Psoas muscle (tissue), 8 donors: Measurements from ENCODE around the gene SYT2. TPM values are rescaled to one million over a fixed set of nuclear protein-coding genes. Genes with fewer than 3 reads are reported as not detected.
"Not testable (repeated sequence)": the region's sequence is repeated elsewhere in the genome, so short reads cannot be mapped to it uniquely, and the experiment has no call there.

Experiments used
- ATAC-seq, 4 donors: fragments of 200-7000 bp; cut with Tn5 transposase; one replicate each; pipeline ENCODE4 v1.9.1; 2020; ENCODE audit warnings: moderate library complexity in 3 of 4, mild to moderate bottlenecking in 2 of 4
- DNase-seq, 2 donors: peaks; one replicate each; pipeline ENCODE4 v3.0.0-alpha.2; 2020
- H3K27ac ChIP-seq: fragments of 200-600 bp; one replicate; pipeline ENCODE4 v1.8.0; 2022
- H3K27me3 ChIP-seq, 3 donors: fragments of 200-600 bp in 1 of 3; one replicate each; pipeline versions ENCODE4 v1.6.1 to v1.8.0; 2013 to 2022; ENCODE audit warnings: low read length in 2 of 3, mild to moderate bottlenecking in 2 of 3, moderate library complexity in 1 of 3; ENCODE audit not compliant: insufficient read depth in 3 of 3
- H3K36me3 ChIP-seq, 2 donors: fragments of 200-600 bp in 1 of 2; one replicate each; pipeline versions ENCODE4 v1.6.1 to v1.8.0; 2013 to 2022; ENCODE audit warnings: low read depth in 1 of 2, mild to moderate bottlenecking in 1 of 2, moderate library complexity in 1 of 2; ENCODE audit not compliant: insufficient read depth in 1 of 2
- H3K4me1 ChIP-seq: fragments of 200-600 bp; one replicate; pipeline ENCODE4 v1.8.0; 2022
- H3K4me3 ChIP-seq: fragments of 200-600 bp; one replicate; pipeline ENCODE4 v1.8.0; 2022; ENCODE audit warnings: mild to moderate bottlenecking
- H3K9me3 ChIP-seq: fragments of 200-600 bp; one replicate; pipeline ENCODE4 v1.8.0; 2022
- whole genome bisulfite sequencing, 3 donors: extraction: QIAGEN DNeasy Blood & Tissue Kit; methylation state at CpG; one replicate each; pipeline versions ENCODE4 v1.1.6 to v1.1.7; 2013; 5-methylcytosine and 5-hydroxymethylcytosine counted together
- intact Hi-C, 2 donors: fragments of 100-400 bp; cut with DNase I; formaldehyde crosslinking; loops; one replicate each; pipeline versions ENCODE4 v1.11.0 to v1.14.2; 2022
- polyA plus RNA-seq, 3 donors: library from polyadenylated mRNA; stranded (reverse); fragments of 200-250 nt; gene quantifications; one replicate each; pipeline ENCODE4 v1.2.3, GENCODE V29; 2013
- total RNA-seq, 4 donors: library from RNA; stranded (reverse); fragmentation: NEBNext Ultra II Directional in 2 of 4; extraction: Animal tissue kit (Norgen Biotek cat#: 25700) in 2 of 4; gene quantifications; one replicate each; pipeline versions ENCODE4 v1.2.1 to v1.2.4, GENCODE V29; 2021 to 2023
- TF ChIP-seq, protein P1 (sequence below): fragments of 200-600 bp; IDR thresholded peaks from one replicate; pipeline ENCODE4 v1.8.0; 2022; ENCODE audit warnings: antibody characterized with exemption
- donor health status: healthy with polysubstance abuse.
- donor health status: DM: no; HTN: no; CAD: no; lungs with moderate emphysema.
- donor health status: Bipolar disorder and iron deficiency.
- donor health status: healthy.
- donor health status: DM: yes; HTN: yes; CAD: no.
- donor health status: DM: no; HTN: no; CAD: no.
- donor health status: DM: no; HTN: no; CAD: no.
- donor health status: DM: yes; HTN: yes; CAD: no.

SYT2 gene
- total and polyA plus RNA-seq, 7 donors: 0.01 to 0.02 TPM; not detected in 5

DNA sequence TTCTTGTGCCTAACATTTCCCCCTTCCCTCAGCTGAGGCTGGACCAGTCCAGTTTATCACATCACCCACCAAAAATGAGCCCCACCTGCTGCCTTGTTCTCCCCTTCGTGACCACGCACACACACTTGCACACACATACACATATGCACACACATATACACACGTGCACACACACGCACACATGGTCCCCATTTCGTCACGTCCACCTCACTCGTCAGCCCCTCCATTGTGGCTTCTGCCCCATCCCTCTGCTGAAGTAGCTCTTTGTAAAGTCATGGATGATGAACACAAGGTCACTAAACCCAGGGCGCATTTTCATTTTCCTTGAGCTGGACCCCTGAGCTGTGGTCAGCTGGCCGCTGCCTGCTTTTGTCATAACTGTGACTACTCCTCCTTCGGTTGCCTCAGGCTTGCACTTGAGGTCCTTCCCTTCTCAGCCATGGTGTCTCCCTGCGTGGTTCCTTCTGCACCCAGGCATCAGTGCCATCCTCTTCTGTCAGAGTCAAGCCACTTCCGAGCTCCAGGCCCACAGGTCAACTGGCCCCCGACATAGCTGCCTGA lies 93.8 kb downstream of the SYT2 start:
- 92 to 94% (median 92%) methylated on average over 13 of the region's 13 CpGs for WGBS, 3 donors
- Histone ChIP-seq H3K36me3 (no peaks in the 10 kb centered on the region), H3K27me3 (no peaks in the 10 kb centered on the region), H3K27ac (peak overlapping the region; percentile 76), H3K4me3 (no peak overlapping the region), H3K4me1 (peaks cover 28% of the 10 kb centered on the region), H3K9me3 (no peaks in the 10 kb centered on the region)
- intact Hi-C loops: no loop called here
- ATAC-seq (no peak), DNase-seq (peak in 1 of 2 donors; percentile 30)
- TF ChIP-seq, protein P1, sequence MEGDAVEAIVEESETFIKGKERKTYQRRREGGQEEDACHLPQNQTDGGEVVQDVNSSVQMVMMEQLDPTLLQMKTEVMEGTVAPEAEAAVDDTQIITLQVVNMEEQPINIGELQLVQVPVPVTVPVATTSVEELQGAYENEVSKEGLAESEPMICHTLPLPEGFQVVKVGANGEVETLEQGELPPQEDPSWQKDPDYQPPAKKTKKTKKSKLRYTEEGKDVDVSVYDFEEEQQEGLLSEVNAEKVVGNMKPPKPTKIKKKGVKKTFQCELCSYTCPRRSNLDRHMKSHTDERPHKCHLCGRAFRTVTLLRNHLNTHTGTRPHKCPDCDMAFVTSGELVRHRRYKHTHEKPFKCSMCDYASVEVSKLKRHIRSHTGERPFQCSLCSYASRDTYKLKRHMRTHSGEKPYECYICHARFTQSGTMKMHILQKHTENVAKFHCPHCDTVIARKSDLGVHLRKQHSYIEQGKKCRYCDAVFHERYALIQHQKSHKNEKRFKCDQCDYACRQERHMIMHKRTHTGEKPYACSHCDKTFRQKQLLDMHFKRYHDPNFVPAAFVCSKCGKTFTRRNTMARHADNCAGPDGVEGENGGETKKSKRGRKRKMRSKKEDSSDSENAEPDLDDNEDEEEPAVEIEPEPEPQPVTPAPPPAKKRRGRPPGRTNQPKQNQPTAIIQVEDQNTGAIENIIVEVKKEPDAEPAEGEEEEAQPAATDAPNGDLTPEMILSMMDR: no peak

DNA sequence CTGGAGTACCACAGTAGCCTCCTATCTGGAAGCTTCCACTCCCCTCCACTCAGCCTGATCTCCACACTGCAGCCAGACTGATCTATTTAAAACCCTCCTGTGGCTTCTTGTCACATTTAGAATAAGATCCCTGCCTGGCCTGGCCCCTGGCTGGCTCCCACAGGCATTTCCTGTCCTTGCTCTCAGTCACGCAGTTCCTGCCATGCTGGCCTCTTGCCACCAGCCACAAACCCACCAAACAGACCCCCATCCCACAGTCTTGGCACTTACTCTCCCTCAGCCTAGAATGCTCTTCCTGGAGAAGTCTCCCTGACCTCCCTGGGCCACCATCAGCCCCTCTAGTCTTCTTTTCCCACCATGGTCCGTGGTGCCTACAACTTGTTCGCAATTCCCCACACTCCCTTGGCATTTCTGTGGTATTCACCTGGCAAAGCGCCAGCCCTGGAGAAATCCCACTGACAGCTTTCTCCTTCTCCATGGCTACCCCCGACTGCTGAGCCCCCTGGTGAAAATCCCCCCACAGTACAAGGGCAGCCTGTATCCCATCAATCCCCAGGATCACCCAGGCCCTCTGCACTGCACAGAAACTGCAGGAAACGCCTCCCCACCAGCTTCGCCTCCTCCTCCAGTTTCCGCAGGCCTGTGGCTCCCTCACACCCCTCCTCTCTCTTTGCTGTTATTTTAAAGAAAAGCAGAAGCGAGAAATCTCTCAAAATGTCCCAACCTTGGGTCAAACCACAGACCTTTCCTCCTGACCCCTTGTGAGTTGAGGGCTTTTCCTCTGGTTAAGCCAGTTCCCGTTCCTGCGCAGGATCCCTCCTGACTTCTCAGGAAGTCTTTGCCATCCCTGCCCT lies 94.5 kb downstream of the SYT2 start:
- DNase-seq: peak in 1 of 2 donors; percentile 69
- intact Hi-C loops: no loop called here
- peak; percentile 77 to 89 (median 79) for ATAC-seq

DNA sequence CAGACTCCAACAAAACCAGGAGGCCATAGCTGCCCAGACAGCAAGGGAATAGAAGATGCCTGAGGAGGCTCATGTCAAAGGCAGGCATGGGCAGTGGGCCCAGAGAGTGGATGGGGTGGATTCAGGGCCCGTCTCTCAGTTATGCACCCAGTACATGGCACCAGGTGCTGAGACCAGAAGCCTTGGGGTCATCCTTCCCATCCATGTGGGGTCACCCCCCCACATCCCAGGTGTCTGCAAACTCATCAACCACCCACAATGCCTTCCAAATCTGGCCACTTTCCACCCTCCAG lies 95.1 kb downstream of the SYT2 start:
- H3K36me3 ChIP-seq, H3K4me3 ChIP-seq, DNase-seq, intact Hi-C loops, H3K9me3 ChIP-seq, H3K27me3 ChIP-seq: not testable (repeated sequence)
- WGBS, 3 donors: 23 to 42% (median 29%) methylated on average over 1 of the region's 1 CpG
- Histone ChIP-seq H3K4me1 (peaks cover 28% of the 10 kb centered on the region), H3K27ac (peak overlapping the region; percentile 76)
- ATAC-seq: peak in 3 of 4 donors; percentile 7 to 39 (median 9)

More for the DNA sequence above, 94.5 kb downstream of the SYT2 start:
- H3K27ac ChIP-seq: peak overlapping the region; percentile 76
- H3K4me1 ChIP-seq: peaks cover 28% of the 10 kb centered on the region
- 44 to 57% (median 47%) methylated on average over 11 of the region's 11 CpGs for WGBS, 3 donors
- no peaks in the 10 kb centered on the region for H3K27me3 ChIP-seq
- H3K9me3 ChIP-seq: no peaks in the 10 kb centered on the region
- no peaks in the 10 kb centered on the region for H3K36me3 ChIP-seq
- H3K4me3 ChIP-seq: no peak overlapping the region
- TF ChIP-seq, protein P1: no peak

DNA sequence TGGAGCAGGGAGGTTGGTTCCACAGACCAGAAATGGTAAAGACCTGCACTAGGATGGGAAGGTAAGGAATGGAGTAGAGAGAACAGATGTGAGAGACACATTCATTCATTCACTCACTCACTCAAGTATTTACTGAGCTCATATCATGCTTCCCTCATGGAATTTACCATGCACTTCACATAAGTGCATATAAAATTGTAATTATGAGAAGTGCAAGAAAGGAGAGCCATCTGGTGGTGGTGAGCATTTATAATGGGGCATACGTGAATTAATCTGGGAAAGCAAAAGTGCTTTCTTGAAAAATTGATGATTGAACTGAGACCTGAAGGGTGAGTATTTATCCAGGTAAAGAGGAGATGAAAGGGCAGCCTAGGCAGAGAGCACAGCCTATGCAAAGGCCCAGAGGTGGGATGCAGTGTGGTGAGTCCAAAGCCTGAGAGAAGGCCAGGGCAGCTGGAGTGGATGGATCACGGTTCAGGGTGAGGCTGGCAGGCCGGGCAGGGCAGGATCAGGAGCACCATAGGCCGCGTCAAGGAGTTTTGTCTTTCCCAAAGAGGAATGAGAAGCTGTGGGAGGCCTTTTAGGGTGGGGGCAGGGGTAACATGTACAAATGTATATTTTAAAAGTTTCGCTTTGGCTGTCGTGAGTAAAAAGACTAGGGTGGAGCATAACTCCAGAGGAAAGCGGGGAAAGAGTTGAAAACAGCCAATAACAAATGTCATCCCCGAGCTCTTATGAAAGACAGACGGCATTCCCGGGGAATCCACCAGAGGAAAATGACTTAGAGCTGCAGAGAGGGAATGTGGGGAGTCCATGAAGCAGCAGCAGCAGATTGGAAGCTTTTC lies 95.7 kb downstream of the SYT2 start:
- Histone ChIP-seq H3K27ac (peak overlapping the region; percentile 76), H3K4me1 (peaks cover 28% of the 10 kb centered on the region)
- DNase-seq: peak in 1 of 2 donors; percentile 30
- H3K9me3 ChIP-seq, intact Hi-C loops, H3K27me3 ChIP-seq, H3K36me3 ChIP-seq, H3K4me3 ChIP-seq, ATAC-seq: not testable (repeated sequence)
- WGBS, 3 donors: 82 to 84% (median 84%) methylated on average over 11 of the region's 11 CpGs

DNA sequence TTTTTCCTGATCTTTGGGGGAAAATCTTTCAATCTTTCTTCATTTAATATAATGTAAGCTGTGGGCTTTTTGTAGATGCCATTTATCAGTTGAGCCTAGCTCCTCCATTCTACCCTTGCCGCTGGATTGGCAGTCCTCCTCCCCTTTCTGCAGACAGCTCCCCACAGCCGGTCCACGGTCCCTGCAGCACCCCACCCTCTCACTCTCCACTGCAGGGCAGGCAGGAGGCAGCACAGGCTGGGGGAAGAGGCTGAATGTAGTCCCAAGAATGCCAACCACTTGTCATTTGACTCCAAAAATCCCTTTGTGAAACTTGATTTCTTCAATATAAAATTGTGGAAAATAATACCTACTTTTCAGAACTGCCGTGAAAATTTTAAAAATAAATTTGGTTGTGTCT lies 96.7 kb downstream of the SYT2 start:
- no peaks in the 10 kb centered on the region for H3K27me3 ChIP-seq
- no peak for ATAC-seq

DNA sequence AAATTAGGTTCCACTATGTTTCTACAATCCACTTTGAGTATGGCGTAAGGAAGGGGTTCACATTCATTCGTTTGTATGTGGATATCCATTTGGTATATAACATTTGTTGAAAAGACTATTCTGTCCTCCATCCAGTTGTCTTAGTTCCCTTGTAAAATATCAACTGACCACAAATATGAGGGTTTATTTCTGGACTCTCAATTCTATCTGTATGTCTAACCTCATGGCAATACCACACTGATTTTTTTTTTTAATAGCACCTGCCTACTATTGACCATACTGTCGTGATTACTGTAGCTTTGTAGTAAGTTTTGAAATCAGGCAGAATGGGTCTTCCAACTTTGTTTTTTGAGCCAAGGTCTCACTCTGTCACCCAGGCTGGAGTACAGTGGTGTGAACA lies 98.2 kb downstream of the SYT2 start:
- WGBS, 3 donors: 96 to 99% (median 97%) methylated on average over 3 of the region's 3 CpGs

More for the DNA sequence above, 96.7 kb downstream of the SYT2 start:
- Histone ChIP-seq H3K27ac (no peak overlapping the region), H3K9me3 (no peaks in the 10 kb centered on the region), H3K4me1 (peaks cover 20% of the 10 kb centered on the region), H3K36me3 (no peaks in the 10 kb centered on the region), H3K4me3 (no peak overlapping the region)
- intact Hi-C loops: no loop called here
- 85 to 97% (median 90%) methylated on average over 4 of the region's 4 CpGs for WGBS, 3 donors
- DNase-seq: peak in 1 of 2 donors; percentile 18
- TF ChIP-seq, protein P1: no peak

More for the DNA sequence above, 98.2 kb downstream of the SYT2 start:
- ATAC-seq, H3K27ac ChIP-seq, H3K4me3 ChIP-seq, H3K9me3 ChIP-seq, H3K36me3 ChIP-seq, H3K27me3 ChIP-seq, DNase-seq, intact Hi-C loops: not testable (repeated sequence)
- H3K4me1 ChIP-seq: peaks cover 20% of the 10 kb centered on the region
